AG09309 (cell line): ENCODE results near the gene AGAP1.

ENCODE experiments used
- DNase-seq: peaks from one replicate; pipeline ENCODE4 v3.0.0-alpha.2; 2010; ENCODE audit warnings: low read depth
- H3K4me3 ChIP-seq: 2 replicates; pipeline ENCODE4 v1.5.1; 2011; ENCODE audit warnings: mild to moderate bottlenecking, low read depth, low read length, moderate library complexity; ENCODE audit not compliant: control insufficient read depth
- TF ChIP-seq, protein P1 (sequence below): IDR thresholded peaks from 2 replicates; pipeline ENCODE4 v1.5.1; 2011; ENCODE audit warnings: mild to moderate bottlenecking, low read depth, low read length, inconsistent platforms; ENCODE audit not compliant: insufficient read depth, control insufficient read depth; ENCODE audit errors: missing control alignments

The AGAP1 gene

DNA sequence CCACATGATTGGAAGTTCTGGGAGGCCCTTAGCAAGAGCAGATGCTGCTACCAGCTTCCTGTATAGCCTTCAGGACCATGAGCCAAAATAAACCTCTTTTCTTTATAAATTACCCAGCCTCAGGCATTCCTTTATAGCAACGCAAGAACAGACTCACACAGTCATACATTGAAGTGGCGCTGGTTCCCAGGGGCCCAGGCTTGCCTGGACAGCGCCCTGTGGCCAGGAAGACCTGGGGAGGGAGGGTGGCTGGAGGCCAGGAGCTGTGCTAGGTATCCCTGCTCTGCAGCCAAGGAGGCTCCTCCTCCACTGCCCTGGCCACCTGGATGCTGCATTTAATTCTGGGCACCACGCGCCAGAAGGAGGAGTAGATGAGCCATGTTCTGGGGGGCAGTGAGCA lies 98.1 kb downstream of the AGAP1 start:
- DNase-seq, result no peak
- TF ChIP-seq, protein P1, sequence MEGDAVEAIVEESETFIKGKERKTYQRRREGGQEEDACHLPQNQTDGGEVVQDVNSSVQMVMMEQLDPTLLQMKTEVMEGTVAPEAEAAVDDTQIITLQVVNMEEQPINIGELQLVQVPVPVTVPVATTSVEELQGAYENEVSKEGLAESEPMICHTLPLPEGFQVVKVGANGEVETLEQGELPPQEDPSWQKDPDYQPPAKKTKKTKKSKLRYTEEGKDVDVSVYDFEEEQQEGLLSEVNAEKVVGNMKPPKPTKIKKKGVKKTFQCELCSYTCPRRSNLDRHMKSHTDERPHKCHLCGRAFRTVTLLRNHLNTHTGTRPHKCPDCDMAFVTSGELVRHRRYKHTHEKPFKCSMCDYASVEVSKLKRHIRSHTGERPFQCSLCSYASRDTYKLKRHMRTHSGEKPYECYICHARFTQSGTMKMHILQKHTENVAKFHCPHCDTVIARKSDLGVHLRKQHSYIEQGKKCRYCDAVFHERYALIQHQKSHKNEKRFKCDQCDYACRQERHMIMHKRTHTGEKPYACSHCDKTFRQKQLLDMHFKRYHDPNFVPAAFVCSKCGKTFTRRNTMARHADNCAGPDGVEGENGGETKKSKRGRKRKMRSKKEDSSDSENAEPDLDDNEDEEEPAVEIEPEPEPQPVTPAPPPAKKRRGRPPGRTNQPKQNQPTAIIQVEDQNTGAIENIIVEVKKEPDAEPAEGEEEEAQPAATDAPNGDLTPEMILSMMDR, result no peak
- H3K4me3 ChIP-seq, result no peak overlapping the region

DNA sequence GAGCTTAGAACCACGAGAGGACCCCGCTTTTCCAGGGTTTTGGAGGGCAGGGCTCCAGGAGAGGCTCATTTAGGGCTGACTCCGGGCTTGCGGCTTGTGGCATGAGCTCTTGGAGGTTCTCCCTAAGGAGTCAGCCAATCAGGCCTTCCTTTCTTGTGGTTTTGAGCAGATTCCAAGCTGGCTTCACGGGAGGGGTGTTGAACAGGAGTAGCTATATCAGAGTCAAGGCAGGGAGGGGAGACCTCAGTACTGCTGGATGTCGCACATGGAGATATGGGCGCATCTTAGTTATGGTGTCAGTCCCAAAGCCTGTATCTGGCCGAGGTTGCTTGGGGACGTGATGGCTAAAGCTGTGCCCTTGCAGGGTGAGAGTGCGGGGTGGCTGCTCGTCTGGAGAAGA lies 98.6 kb downstream of the AGAP1 start:
- TF ChIP-seq, protein P1, result no peak
- no peak for DNase-seq
- H3K4me3 ChIP-seq, result no peak overlapping the region

DNA sequence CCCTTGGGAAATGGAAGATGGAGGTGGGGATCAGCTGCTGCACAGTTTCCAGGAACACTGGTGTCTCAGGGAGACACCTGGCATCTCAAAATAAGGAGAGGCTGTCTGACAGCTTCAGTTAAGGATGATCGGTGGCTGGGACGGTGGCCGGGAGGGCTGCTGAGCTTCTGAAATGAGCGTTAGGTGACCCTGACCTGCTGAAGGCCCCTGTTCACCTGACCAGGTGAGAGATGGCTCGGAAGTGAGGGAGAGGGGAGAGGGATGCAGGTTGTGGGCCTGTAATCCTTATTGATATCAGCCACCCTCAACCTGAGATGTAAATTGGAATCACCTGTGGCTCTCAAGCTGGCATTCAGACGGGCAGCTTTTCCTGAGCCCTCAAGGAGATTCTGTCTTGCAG lies 99.0 kb downstream of the AGAP1 start:
- no peak for DNase-seq
- H3K4me3 ChIP-seq, result no peak overlapping the region
- TF ChIP-seq, protein P1, result no peak

DNA sequence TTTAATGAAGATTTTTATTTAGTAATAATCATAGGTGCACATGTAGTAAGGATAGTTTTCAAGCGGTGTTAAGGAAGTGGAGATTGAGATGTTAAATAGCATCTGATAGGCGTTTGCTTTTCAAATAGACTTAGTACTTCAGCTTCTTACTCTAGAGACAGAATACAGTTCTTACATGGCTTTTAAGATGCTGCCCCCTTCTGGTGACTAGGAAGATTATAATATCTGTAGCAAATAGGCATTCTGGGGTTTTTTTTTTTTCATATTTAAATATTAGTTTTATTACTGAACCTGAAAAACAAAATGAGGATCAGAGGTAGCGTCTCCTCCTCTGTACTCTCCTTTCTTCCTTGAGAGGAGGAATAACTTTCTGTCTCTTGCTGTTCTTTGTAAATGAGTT lies 100.2 kb downstream of the AGAP1 start:
- TF ChIP-seq, protein P1, result peak; percentile 55
- no peak overlapping the region for H3K4me3 ChIP-seq
- peak; percentile 79 for DNase-seq

DNA sequence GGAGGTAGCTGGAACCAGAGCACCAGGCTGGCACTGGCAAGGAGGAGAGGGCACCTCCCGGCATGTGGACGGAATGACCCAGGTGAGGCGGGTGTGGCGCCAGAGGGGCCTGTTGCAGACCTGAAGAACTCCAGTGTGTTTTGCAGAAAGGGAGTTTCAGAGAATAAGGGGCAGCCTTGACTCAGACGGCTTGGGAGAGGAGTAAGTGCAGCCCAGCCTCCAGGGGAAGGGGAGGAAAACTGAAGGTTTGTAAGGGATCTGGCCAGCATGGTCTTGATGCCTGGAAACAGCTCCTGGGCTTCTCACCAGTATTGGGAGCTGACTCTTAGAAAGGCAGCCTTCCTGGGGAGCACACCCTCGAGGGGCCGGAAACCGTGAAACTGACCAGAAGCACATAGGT lies 101.1 kb downstream of the AGAP1 start:
- no peak overlapping the region for H3K4me3 ChIP-seq
- no peak for DNase-seq
- TF ChIP-seq, protein P1, result no peak

DNA sequence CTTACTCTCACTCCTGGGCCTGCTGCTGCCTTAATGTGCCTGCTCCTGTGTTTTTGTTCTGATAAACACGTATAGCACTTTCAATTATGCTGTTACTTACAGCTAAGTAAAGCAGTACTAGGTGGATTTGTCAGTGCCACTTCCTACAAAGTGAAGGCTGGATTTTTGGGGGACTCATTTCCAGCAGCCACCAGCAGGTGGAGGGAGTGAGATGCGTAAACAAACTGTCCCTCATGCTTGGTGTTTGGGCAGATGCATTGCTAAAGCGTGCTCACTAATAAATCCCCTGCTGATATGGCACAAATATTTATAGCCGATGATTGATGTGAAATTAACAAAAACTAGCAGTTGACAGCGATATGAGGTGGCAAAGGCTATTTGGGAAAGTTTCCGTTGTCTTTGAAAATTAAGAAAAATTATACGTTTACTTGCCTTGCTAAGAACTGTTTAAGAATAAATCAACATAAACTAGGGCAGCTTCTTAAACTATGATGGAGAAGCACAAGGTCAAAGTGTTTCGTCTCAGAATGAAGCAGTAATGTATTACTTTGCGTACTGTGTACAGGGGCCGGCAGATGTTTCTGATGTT lies 101.7 kb downstream of the AGAP1 start:
- H3K4me3 ChIP-seq, result no peak overlapping the region
- TF ChIP-seq, protein P1, result peak; percentile 92
- peak; percentile 47 for DNase-seq

DNA sequence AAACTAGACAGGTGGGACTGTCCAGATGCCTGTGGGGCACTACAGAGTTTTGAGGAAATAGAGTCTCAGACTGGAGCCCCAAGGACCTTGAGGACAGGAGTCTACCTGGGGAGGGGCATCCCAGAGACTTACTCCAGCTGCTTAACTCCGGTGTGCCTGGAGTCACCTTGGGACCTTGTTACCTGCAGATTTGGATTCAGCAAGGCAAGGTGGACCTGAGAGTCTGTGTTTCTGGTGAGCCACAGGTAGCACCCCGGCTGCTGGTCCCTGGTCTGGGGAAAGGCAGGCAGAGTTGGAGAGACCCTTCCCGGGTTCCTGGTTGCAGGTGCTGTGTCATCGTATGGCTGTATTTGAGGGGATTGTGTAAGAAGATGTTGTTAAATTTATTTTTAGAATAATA lies 102.4 kb downstream of the AGAP1 start:
- no peak overlapping the region for H3K4me3 ChIP-seq
- TF ChIP-seq, protein P1, result no peak
- no peak for DNase-seq
